Endometrial microvascular endothelial cells (primary cell): Measurements from ENCODE around the gene P3H1. TPM values are rescaled to one million over a fixed set of nuclear protein-coding genes. Genes with fewer than 3 reads are reported as not detected.
"Not testable (repeated sequence)": the region's sequence is repeated elsewhere in the genome, so short reads cannot be mapped to it uniquely, and the experiment has no call there.

Source experiments
- in situ Hi-C: cut with HindIII; loops from 2 replicates; pipeline ENCODE4 v1.10.0; 2017; ENCODE audit warnings: low sequenced_read_pairs, low pct_unique_long_range_greater_than_20kb; ENCODE audit errors: inconsistent ontology term
- total RNA-seq: library from RNA; depleted of rRNA; stranded (reverse); fragments of >200 nt; gene quantifications from one replicate; pipeline ENCODE4 v1.2.3, GENCODE V29; 2015; ENCODE audit errors: inconsistent ontology term

Gene P3H1
- total RNA-seq, 1 donor from 2014 or later, result 111 TPM

DNA sequence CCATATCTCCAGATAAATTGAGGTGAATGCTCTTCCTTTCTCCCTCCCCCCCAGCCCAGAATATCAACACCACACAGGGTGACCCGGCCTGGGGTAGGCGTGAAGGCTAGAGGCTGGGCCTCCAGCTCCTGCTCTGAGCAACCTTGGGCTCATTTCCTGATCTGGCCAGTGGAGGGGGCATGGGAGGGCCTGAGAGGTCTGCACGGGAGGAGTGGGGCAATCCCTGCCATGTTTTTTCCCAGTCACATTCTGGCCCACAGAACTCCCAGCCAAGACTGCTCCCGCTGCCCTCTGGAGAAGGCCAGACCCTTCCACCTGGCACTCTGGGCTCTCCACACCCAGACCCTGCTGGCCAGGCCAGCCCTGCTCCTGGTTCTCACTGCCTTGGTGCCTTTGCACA is 30.7 kb downstream of the P3H1 start:
- in situ Hi-C loops, result no loop called here

DNA sequence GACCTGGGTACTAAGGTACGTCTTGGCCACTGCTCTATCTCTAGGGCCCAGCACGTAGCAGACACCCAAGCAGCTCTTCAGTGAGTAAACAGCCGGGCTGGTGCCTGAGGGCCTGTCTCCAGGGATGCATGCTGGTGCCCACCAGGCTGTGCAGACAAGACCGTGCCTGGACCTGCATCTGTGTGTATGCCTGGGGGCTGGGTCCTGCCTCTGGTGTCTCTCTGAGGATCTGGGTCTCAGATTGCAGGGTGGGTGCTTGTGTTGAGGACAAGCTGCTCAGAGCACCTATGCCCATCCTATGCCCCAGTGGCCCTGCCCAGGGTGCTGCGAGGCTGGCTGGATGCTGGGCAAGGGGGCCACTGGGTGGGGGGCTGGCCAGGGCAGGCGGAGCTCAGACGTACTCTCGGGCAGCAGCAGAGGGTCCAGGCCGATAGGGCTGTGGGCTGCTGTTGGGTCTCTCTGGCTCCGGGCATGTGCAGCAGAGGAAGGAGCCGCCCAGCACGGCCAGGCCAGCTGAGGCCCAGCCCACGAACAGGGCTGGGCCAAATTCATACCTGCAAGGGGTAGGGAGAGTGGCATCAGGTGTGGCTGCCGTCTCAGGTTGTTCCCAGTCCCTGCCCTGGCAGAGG is 31.2 kb downstream of the P3H1 start:
- in situ Hi-C loops, result no loop called here

DNA sequence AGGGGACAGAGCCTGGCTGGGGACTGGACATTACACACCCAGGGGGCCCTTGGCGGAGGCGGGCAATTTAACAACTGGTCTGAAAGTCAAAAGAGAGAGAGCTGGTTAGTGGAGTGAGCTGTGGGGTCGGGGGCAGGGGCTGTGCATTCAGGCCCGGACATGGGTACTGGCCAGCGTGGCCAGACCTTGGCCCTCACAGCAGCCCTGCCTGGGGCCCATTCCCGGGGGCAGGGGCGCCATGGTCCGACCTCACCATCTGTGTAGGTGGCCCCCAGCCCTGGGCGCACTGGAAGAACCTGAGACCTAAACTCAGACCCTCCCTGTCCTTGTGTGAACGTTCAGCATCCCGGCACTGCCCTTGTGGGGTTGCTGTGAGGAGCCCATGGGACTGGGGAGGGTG is 31.8 kb downstream of the P3H1 start:
- in situ Hi-C loops, result no loop called here

DNA sequence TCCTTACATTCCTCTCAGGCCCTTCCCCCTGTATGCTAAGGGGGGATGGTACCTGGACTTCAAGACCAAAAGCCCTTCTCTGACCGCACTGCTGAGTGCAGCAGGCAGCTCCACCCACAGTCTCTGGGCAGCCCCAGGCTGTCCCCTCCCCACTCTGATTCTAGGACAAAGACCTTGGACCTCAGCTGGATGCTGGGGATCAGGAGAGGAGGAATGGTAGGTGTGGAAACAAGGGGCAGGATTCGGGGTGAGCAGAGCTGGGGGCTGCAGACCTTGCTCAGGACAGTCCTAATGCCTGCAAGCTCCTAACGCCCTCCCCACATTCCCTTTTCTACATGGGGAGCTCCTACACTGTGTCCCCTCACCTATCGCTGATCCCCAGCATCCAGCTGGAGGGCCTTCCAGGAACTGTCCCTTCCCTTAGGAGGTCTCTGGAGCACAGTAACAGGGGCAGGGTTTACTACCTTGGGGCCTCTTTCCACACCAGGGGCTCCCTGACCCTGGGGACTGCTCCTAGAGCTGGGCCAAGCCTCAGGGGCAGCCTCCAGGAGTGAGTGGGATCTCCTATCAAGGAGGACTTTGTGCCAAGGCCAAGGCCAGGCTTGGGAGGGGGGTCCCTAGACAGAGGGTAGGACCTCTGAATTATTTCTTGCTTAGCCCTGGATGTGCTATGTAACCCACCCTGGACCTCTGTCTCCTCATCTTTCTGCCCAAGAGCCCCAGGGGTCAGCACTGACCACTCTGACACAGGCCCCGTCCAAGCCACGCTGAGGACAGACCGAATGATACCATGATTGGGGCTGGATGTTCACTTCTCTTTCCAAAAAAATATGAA is 32.4 kb downstream of the P3H1 start:
- in situ Hi-C loops, result no loop called here

DNA sequence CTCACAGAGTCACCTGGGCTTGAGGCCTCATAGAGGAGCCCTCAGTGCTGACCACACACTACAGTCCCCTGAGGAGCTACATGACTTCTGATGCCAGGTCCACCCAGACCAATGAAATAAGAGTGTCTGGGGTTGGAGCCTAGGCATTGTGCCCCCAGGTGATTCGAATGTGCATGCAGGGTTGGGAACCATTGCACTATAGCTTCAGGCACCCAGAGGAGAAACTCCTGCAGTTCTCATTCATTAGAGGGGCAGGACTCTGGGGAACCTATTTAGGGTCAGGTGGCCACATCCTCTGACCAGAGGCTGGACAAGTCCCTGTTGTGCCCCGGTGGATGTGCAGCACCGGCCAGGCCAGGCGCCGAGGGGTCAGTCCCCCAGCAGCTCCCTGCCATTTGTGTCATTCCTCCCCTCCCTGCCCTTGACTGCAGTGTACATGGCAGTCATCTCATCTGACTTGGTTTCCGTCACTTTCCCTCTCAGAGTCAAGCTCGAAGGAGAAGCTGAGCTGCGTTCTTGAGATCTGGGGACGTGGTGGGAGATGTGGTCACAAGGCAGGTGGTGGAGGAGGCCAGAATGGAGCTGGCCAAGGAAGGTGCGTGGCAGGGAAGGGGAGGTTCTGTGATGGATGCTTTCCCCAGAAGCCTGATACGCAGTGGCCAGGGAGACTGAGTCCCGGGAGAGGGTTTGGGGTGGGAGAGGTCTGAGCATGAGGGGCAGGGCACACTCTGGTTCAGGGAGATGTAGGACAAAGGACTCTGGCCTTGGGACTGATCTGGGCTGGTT is 33.2 kb downstream of the P3H1 start:
- in situ Hi-C loops, result no loop called here

DNA sequence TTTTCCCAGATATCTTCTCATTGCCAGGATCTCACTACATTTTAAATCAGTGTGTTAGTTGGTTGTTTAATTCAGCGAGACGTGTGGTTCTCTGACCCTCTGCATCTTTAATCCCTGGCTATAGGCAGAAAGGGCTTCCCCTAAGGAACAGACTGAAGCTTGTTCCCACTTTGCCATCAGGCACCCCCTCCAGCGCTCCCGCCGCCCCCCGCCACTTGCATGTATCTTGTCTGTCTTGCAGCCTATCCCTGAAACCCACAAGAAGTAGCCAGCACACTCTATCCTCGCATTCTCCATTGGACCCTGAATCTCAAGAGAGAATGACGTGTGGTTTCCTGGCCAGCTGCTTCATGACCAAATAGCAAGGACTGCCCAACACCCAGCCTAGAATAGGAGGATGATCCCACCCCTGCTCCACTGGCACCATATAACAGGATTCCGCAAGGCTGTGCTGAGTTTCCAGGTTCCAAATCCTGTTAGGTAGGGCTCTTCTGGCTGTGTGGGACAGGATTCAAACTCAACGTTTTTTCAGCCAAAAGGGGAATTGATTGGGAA is 34.6 kb downstream of the P3H1 start:
- in situ Hi-C loops, result no loop called here

DNA sequence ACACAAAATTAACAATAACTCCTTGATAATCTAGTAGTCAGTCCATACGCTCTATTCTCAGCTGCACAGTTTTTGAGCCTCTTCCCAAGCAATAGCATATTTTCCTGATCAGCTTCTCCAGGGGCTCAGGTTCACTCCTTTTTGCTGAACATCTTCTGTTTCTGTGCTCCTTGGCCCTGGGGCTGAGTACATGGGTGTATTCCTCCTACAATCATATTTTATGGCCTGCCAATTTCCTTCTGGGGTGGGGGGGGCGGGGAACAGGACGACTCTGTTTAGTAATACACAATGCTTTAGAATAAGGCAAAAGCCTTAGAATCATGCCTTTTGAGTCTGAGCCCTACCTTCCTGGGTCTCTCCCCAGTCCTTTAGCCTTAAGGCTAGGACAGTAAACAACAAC is 35.2 kb downstream of the P3H1 start:
- in situ Hi-C loops, result no loop called here

DNA sequence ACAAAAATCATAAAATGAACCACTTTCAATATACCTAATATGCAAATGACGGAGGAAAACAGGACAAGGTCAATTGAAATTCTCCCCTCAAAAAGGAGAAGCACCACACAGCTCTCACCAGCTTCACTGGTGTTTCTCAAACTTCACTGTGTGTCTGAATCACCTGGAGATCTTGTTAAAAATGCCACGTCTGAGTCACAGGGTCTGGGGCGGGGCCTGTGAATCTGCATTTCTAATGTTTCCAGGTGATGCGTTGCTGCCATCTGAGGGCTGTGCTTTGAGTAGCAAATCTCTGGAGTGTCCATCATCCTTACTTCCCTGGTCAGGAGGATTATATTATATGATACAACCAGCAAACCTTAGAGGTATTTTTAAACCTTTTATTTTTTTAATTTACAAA is 35.8 kb downstream of the P3H1 start:
- in situ Hi-C loops, result no loop called here

DNA sequence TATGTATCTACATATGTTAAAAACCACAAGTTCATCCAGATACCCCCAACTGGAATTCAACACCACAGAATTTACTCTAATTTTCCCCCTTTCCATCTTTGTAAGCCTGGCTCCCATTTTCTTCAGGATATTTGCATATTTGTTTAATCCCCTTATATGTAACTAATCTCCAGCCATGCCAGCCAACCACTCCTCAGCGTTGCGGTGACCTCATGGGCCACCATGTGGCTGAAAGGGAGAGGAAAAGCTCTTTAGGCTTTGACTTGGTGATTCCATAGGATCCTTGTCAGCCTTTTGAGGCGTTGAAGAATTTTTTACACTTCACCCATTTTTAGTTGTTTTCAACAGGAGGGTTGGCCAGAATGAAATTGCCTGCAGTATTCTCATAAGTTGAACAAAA is 36.8 kb downstream of the P3H1 start:
- in situ Hi-C loops, result no loop called here

DNA sequence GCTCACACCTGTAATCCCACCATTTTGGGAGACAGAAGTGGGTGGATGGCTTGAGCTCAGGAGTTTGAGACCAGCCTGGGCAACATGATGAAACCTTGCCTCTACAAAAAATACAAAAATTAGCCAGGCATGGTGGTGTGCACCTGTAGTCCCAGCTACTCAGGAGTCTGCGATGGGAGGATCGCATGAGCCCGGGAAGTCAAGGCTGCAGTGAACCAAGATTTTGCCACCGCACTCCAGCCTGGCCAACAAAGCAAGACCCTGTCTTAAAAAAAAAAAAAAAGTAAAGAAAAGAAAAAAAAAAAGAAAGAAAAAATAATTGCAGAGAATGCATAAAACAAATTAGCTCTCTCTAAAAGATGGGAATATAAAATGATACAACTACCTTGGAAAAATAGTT is 41.0 kb downstream of the P3H1 start:
- in situ Hi-C loops, result not testable (repeated sequence)

DNA sequence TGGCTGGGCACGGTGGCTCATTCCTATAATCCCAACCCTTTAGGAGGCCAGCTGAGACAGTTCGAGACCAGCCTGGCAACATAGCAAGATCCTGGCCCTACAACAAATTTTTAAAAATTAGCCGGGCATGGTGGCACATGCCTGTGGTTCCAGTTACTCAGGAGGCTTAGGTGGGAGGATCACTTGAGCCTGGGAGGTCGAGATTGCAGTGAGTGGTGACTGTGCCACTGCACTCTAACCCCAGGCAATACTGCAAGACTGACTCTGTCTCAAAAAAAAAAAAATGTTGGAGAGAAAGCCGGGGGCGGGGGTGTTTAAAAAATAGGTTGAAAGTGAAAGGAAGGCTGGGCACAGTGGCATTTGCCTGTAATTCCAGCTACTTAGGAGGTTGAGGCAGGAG is 43.3 kb downstream of the P3H1 start:
- in situ Hi-C loops, result no loop called here

DNA sequence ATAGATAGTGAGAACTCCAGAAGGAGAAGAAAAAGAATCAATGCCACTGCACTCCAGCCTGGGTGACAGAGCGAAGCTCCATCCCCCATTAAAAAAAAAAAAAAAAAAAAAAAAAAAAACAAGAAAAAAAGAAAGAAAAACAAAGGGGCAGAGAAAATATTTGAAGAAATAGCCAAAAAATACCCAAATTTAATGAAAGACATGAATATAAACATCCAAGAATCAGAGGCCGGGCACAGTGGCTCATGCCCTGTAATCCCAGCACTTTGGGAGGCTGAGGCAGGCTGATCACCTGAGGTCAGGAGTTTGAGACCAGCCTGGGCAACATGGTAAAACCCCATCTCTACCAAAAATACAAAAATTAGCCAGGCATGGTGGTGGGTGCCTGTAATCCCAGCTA is 44.4 kb downstream of the P3H1 start:
- in situ Hi-C loops, result not testable (repeated sequence)

DNA sequence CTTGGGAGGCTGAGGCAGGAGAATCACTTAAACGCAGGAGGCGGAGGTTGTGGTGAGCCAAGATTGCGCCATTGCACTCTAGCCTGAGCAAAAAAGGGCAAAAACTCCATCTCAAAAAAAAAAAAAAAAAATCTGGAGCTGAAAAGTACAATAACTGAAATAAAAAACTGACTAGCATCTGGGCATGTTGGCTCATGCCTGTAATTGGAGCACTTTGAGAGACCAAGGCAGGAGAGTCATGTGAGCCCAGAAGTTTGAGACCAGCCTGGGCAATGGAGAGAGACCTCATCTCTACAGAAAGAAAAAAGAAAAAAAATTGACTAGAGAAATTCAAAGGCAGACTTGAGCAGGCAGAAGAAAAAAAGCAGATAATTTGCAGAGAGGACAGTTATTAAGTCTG is 44.9 kb downstream of the P3H1 start:
- in situ Hi-C loops, result no loop called here

DNA sequence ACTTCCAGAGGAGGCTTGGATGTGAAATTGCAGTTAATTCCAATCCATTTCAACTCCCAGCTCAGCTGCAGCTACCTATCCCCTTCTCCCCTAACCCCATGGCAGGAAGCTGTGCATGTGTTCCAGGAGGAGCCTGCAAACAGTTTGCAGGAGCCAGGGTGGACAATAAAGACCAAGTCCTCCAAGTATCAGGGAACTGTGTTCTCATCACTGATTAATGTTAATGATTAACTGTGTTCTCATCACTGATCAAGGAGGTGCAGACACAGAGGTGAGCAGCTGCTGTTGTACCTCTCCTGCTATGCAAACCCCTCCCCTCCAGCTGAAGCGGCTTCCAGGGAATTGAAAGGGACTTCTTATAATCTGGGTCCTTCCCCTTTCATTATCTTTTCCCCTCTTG is 46.0 kb downstream of the P3H1 start:
- in situ Hi-C loops, result no loop called here

DNA sequence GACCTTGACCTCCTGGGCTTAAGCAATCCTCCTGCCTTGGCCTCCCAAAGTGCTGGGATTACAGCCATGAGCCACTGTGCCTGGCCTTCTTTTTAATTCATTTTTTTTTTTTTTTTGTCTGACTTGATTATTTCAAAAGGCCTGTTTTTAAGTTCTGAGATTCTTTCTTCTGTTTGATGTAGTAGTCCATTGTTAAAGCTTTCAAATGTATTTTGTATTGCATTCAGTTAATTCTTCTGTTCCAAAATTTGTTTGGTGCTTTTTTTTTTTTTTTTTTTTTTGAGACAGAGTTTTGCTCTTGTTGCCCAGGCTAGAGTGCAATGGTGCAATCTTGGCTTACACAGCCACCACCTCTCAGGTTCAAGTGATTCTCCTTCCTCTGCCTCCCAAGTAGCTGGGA is 52.4 kb downstream of the P3H1 start:
- in situ Hi-C loops, result not testable (repeated sequence)

DNA sequence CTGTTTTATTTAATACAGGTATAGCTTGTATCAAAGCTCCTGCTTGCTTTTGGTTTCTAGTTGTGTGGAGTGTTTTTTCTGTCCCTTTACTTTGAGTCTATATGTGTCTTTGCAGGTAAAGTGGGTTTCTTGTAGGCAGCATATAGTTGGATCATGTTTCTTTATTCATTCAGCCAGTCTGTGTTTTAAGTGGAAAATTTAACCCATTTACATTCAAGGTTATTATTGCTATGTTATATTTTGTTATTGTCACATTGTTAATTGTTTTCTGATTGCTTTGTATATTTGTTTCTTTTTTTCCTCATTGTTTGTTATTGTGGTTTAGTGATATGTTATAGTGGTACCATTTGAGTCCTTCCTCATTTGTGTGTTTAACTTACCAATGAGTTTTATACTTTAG is 53.5 kb downstream of the P3H1 start:
- in situ Hi-C loops, result no loop called here

DNA sequence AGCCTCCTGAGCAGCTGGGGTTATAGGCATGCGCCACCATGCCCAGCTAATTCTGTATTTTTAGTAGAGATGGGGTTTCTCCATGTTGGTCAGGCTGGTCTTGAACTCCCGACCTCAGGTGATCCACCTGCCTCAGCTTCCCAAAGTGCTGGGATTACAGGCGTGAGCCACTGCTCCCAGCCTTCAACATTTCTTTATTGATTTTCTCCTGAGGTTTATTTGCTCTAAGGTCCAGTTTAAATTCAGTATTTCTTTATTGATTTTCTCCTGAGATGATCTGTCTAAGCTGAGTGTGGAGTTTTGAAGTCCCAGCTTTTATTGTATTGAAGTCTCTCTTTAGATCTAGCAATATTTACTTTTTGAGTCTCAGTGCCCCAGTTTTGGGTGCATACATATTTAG is 54.0 kb downstream of the P3H1 start:
- in situ Hi-C loops, result not testable (repeated sequence)

DNA sequence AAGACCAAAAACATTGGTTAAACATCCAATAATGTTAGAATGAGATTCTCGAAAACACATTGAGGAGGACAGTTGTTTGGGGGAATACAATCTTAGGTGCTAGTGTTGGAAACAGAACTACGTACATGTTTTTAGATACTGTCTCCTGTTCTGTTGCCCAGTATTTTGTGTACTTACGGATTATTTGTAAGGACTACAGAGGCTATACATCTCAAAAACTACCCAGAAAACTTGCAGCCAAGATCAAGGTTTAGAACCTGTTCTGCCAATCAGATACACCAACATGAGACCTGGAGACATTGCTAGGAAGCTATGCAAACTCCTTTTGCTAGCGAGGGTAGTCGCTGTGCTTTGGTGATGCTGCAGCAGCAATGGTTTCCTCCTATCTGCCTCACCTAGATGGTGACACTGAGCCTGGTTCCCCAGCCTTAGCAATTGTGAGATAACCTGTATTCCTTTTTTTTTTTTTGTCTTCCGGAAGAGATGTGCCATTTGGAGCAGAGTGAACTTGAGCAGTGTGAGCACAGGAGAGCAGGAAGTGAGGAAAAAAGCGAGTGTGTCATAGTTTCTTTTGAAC is 62.9 kb downstream of the P3H1 start:
- in situ Hi-C loops, result no loop called here

DNA sequence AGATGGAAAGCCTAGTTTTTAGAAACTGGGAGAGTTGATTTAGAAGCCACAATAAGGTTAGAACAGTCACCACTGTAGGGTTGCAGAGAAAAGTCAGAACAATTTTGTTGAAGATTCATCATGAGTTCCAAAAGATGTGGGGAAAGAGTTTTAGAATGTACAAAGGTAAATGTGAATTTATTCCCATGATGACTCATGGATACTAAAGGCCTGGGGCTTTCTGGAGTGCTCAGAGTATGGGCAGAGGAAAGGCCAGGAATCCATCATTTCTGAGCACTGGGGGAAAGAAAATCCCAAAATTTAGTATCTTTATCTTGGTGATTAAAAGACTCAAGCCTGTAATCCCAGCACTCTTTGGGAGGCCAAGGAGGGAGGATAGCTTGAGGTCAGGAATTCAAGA is 66.8 kb downstream of the P3H1 start:
- in situ Hi-C loops, result no loop called here
